HepG2 (cell line): ENCODE measurements around the gene HORMAD2. TPM values are rescaled to one million over a fixed set of nuclear protein-coding genes. Genes with fewer than 3 reads are reported as not detected.

Source experiments
- ATAC-seq: fragments of 200-7000 bp; cut with Tn5 transposase; 3 replicates; pipeline ENCODE4 v1.9.1; 2020; ENCODE audit warnings: mild to moderate bottlenecking, moderate library complexity
- BruUV-seq: library from RNA; stranded (reverse); fragments of 400-500 nt; replicated peaks from 2 replicates; lab custom pipeline; 2021; lab: Mats Ljungman, UMichigan
- CTCF ChIA-PET: fragments of 300-600 bp; formaldehyde crosslinking; extraction: SDS; loops from one replicate; lab custom pipeline; 2021; ENCODE audit warnings: low total read pairs, inconsistent platforms, low intra/inter-chr PET ratio; lab: Yijun Ruan, JAX
- POLR2A ChIA-PET: fragments of 350-600 bp; sonication (Branson Sonifier 250); formaldehyde crosslinking; loops from one replicate; lab custom pipeline; 2020; ENCODE audit warnings: antibody characterized with exemption, inconsistent platforms; lab: Yijun Ruan, JAX
- DNase-seq: peaks from one replicate; pipeline ENCODE4 v3.0.0-alpha.2; 2015; ENCODE audit warnings: low spot score
- FAIRE-seq: peaks from 3 replicates; lab custom pipeline; 2011; peaks lifted over from hg19 to GRCh38; lab: Jason Lieb, UNC
- H2AFZ ChIP-seq: one replicate; pipeline ENCODE4 v1.6.1; 2011; ENCODE audit warnings: low read length, inconsistent platforms
- H3K27ac ChIP-seq: fragments of 300-600 bp; 3 replicates; pipeline ENCODE4 v1.8.0; 2011; ENCODE audit warnings: mixed run types, mild to moderate bottlenecking, mixed read lengths, low read length, inconsistent platforms; ENCODE audit not compliant: insufficient read depth; ENCODE audit errors: extremely low read length
- H3K27me3 ChIP-seq, 2 experiments: fragments of 200-600 bp in 1 of 2; 2 replicates in 1 of 2; 3 replicates in 1 of 2; pipeline versions ENCODE4 v1.6.0 to v1.8.0; 2011; ENCODE audit warnings: low read length in 2 of 2, mild to moderate bottlenecking in 2 of 2, moderate library complexity in 2 of 2, inconsistent platforms in 1 of 2; ENCODE audit not compliant: insufficient read depth in 2 of 2, control insufficient read depth in 1 of 2
- H3K36me3 ChIP-seq, 2 experiments: fragments of 200-600 bp in 1 of 2; replicated peaks in 1 of 2; 2 replicates in 1 of 2; 3 replicates in 1 of 2; pipeline versions ENCODE4 v1.5.1 to v1.8.0; 2011; ENCODE audit warnings: low read length in 2 of 2, inconsistent platforms in 1 of 2; ENCODE audit not compliant: insufficient read depth in 2 of 2, control insufficient read depth in 1 of 2
- H3K4me1 ChIP-seq: 2 replicates; pipeline ENCODE4 v1.5.1; 2012; ENCODE audit warnings: low read length, inconsistent platforms; ENCODE audit not compliant: insufficient read depth
- H3K4me2 ChIP-seq: 2 replicates; pipeline ENCODE4 v1.6.0; 2011; ENCODE audit warnings: low read depth, low read length, inconsistent platforms
- H3K4me3 ChIP-seq, 3 experiments: fragments of 200-600 bp in 1 of 3; sonication (generic), shearing (Covaris generic) in 1 of 3; replicated peaks in 1 of 3; 2 replicates each; pipeline ENCODE4 v1.5.1; 2011 to 2016; ENCODE audit warnings: low read length in 3 of 3, inconsistent platforms in 2 of 3, low read depth in 2 of 3, mild to moderate bottlenecking in 2 of 3, control low read depth in 1 of 3, mixed read lengths in 1 of 3; ENCODE audit not compliant: insufficient read depth in 1 of 3
- H3K79me2 ChIP-seq: one replicate; pipeline ENCODE4 v1.6.1; 2011; ENCODE audit warnings: low read length, inconsistent platforms; ENCODE audit not compliant: insufficient read depth
- H3K9ac ChIP-seq: 2 replicates; pipeline ENCODE4 v1.6.0; 2011; ENCODE audit warnings: mild to moderate bottlenecking, low read depth, low read length, inconsistent platforms; ENCODE audit not compliant: insufficient read depth
- H3K9me3 ChIP-seq: 2 replicates; pipeline ENCODE4 v1.5.1; 2012; ENCODE audit warnings: mild to moderate bottlenecking, low read length
- H4K20me1 ChIP-seq: 2 replicates; pipeline ENCODE4 v1.6.0; 2011; ENCODE audit warnings: inconsistent platforms, mild to moderate bottlenecking, low read length, moderate library complexity; ENCODE audit not compliant: insufficient read depth
- GATA4 ChIP-seq: sonication (generic); IDR thresholded peaks from 2 replicates; pipeline ENCODE4 v1.6.1; 2016; ENCODE audit warnings: antibody characterized with exemption, low read depth, borderline replicate concordance
- GATAD1 ChIP-seq: IDR thresholded peaks from 2 replicates; pipeline ENCODE4 v1.6.1; 2016; ENCODE audit warnings: missing genetic modification reagents, missing compliant biosample characterization
- HNF1A ChIP-seq, 2 experiments: sonication (generic) in 1 of 2; formaldehyde crosslinking in 1 of 2; IDR thresholded peaks; 2 replicates each; pipeline versions ENCODE4 v1.4.0 to v1.6.1; 2016 to 2020; ENCODE audit warnings: borderline replicate concordance in 1 of 2, low read depth in 1 of 2, mild to moderate bottlenecking in 1 of 2, missing genetic modification reagents in 1 of 2
- KDM4B ChIP-seq: sonication (generic); formaldehyde crosslinking; IDR thresholded peaks from 2 replicates; pipeline ENCODE4 v1.4.0; 2020; ENCODE audit warnings: missing genetic modification reagents
- LRRFIP1 ChIP-seq: sonication (generic); formaldehyde crosslinking; conservative IDR thresholded peaks from 2 replicates; pipeline ENCODE4 v1.4.0; 2020; ENCODE audit warnings: missing genetic modification reagents
- MYC ChIP-seq: sonication (generic); formaldehyde crosslinking; IDR thresholded peaks from 2 replicates; pipeline ENCODE4 v1.9.0; 2021; ENCODE audit warnings: missing genetic modification reagents, borderline replicate concordance
- SKIL ChIP-seq: sonication (generic); formaldehyde crosslinking; IDR thresholded peaks from 2 replicates; pipeline ENCODE4 v1.8.0; 2022; ENCODE audit warnings: missing genetic modification reagents, mild to moderate bottlenecking, moderate library complexity, borderline replicate concordance
- THAP8 ChIP-seq: sonication (generic); formaldehyde crosslinking; IDR thresholded peaks from 2 replicates; pipeline ENCODE4 v1.5.1; 2020; ENCODE audit warnings: missing genetic modification reagents, mild to moderate bottlenecking, borderline replicate concordance
- TMF1 ChIP-seq: sonication (generic); formaldehyde crosslinking; IDR thresholded peaks from 2 replicates; pipeline ENCODE4 v1.8.1; 2022; ENCODE audit warnings: low read depth, missing genetic modification reagents
- ZNF446 ChIP-seq: sonication (generic); formaldehyde crosslinking; IDR thresholded peaks from 2 replicates; pipeline ENCODE4 v1.5.0; 2020; ENCODE audit warnings: mild to moderate bottlenecking, missing genetic modification reagents
- ZNF672 ChIP-seq: sonication (generic); formaldehyde crosslinking; IDR thresholded peaks from 2 replicates; pipeline ENCODE4 v1.8.1; 2022; ENCODE audit warnings: missing genetic modification reagents
- WGBS: methylation state at CpG from one replicate; pipeline ENCODE4 v1.1.6; 2017; ENCODE audit warnings: low lambda C conversion rate; 5-methylcytosine and 5-hydroxymethylcytosine counted together
- in situ Hi-C: cut with HindIII; loops from 2 replicates; pipeline ENCODE4 v1.10.0; 2017; ENCODE audit warnings: low pct_unique_long_range_greater_than_20kb; ENCODE audit not compliant: extremely low pct_ligation_motif_present
- intact Hi-C: fragments of 100-400 bp; cut with micrococcal nuclease; formaldehyde crosslinking; loops from one replicate; pipeline ENCODE4 v1.10.0; 2022; ENCODE audit not compliant: unreplicated experiment
- polyA plus RNA-seq, 8 experiments: library from polyadenylated mRNA; depleted of rRNA in 3 of 8; stranded (reverse) in 7 of 8; unstranded in 1 of 8; fragments of >200 nt; fragmentation: Illumina TruSeq in 4 of 8; extraction: Trizol in 4 of 8; gene quantifications; 2 replicates each; pipeline versions ENCODE4 v1.2.1 to v1.2.3, GENCODE V29; 2011 to 2016; ENCODE audit warnings: low read depth in 4 of 8, missing spikeins in 1 of 8, mixed read lengths in 1 of 8; ENCODE audit not compliant: insufficient read depth in 1 of 8
- total RNA-seq, 5 experiments: library from RNA; depleted of rRNA; stranded (reverse); fragments of >200 nt; fragmentation: Illumina TruSeq; extraction: Trizol; gene quantifications; 2 replicates each; pipeline ENCODE4 v1.2.3, GENCODE V29; 2016; ENCODE audit warnings: low read depth in 1 of 5

HORMAD2 gene
- total and polyA plus RNA-seq, 2 of the 13 experiments (the other 11 are each of a cell fraction or from before 2014, with no cell fraction given), result not detected

GRCh38 chr22:30192427-30192826 lies 112.2 kb downstream of the HORMAD2 start:
- POLR2A ChIA-PET, result no interaction called here
- intact Hi-C loops, result no loop called here
- Histone ChIP-seq H3K27me3 (no peaks in the 10 kb centered on the region), H2AFZ (no peak overlapping the region), H3K4me3 (no peak overlapping the region), H3K4me1 (peaks cover 100% of the 10 kb centered on the region), H3K9me3 (no peaks in the 10 kb centered on the region), H3K79me2 (no peaks in the 10 kb centered on the region), H3K36me3 (no peaks in the 10 kb centered on the region)
- DNase-seq, result no peak
- no peak for TF ChIP-seq SKIL (CRISPR knock-in tag)
- TF ChIP-seq GATAD1 (CRISPR knock-in tag), result no peak
- TF ChIP-seq HNF1A (IDR thresholded peaks at IDR 0.05; ENCODE audit: low read depth), result no peak
- no peak for TF ChIP-seq HNF1A (CRISPR knock-in tag; IDR thresholded peaks at IDR 0.05; ENCODE audit: borderline replicate concordance)
- no peak for TF ChIP-seq GATA4
- TF ChIP-seq THAP8 (CRISPR knock-in tag), result no peak
- no peak for TF ChIP-seq TMF1 (CRISPR knock-in tag)
- TF ChIP-seq LRRFIP1 (CRISPR knock-in tag), result no peak
- no peak for TF ChIP-seq MYC (CRISPR knock-in tag)
- no peak for TF ChIP-seq ZNF446 (CRISPR knock-in tag)
- no peak for TF ChIP-seq KDM4B
- TF ChIP-seq ZNF672 (CRISPR knock-in tag), result no peak
- TF ChIP-seq, all 625 proteins: peak for 0
- in situ Hi-C loops, result no loop called here
- ATAC-seq, result no peak
- no peak for FAIRE-seq
- Histone ChIP-seq H3K4me2 (no peak overlapping the region), H4K20me1 (no peaks in the 10 kb centered on the region), H3K9ac (no peak overlapping the region), H3K27ac (no peak overlapping the region)
- CTCF ChIA-PET, result no interaction called here
- WGBS, result 100% methylated on average over 1 of the region's 1 CpG
- BruUV-seq, result no TSS peak
